HG03432 (cell line): ENCODE measurements around the gene UBA1.
"Not testable (repeated sequence)": the region's sequence is repeated elsewhere in the genome, so short reads cannot be mapped to it uniquely, and the experiment has no call there.

Source experiments
- ATAC-seq: cut with Tn5 transposase; IDR thresholded peaks from one replicate; pipeline ENCODE4 v1.9.1; 2021; ENCODE audit warnings: mild to moderate bottlenecking, moderate library complexity; ENCODE audit not compliant: unreplicated experiment

UBA1 gene

DNA sequence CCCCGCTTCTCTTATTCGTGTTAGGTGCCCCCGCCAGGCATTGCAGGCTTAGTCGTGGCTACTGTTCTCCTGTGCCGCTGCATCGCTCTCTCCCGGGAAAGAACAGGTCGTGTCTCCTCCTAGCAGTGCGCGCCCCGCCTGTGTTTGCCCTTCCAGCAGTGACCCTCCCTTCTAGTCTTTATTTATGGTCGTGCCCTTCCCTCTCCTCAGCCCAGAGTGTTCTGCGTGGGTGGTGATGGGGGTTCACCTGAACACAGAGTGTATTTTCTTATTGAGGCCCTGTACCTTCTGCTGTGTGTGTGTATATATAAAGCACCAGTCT lies 54.3 kb downstream of the UBA1 start:
- no peak for ATAC-seq

DNA sequence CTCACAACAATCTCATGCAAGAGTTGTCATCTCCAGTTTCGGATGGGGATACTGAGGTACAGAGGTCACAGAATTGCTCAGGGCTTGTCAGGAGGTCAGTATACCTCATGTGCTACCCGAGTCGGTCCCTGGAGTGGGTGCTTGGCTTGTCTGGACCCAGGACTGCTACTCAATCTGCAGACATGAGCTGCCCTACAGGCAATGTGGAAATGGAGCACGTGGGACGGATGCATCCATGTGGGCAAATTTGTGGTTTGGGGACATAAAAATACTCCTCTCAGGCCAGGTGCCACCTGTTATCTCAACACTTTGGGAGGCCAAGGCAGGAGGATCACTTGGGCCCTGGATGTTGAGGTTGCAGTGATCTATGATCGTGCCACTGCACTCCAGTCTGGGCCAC lies 54.9 kb downstream of the UBA1 start:
- no peak for ATAC-seq

DNA sequence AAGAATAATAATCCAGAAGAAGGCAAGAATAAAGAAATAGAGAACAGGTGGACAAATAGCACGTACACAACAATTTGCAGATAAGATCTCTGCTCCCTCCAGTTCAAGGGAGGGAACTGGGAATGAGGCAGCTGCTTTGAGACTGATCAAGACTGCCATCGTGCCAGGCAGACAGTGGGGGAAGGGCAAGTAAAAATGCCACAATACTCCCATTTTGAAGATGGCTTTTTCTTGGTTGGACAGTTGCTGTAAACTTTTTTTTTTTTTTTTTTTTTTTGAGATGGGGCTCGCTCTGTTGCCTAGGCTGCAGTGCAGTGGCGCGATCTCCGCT lies 56.4 kb downstream of the UBA1 start:
- no peak for ATAC-seq

DNA sequence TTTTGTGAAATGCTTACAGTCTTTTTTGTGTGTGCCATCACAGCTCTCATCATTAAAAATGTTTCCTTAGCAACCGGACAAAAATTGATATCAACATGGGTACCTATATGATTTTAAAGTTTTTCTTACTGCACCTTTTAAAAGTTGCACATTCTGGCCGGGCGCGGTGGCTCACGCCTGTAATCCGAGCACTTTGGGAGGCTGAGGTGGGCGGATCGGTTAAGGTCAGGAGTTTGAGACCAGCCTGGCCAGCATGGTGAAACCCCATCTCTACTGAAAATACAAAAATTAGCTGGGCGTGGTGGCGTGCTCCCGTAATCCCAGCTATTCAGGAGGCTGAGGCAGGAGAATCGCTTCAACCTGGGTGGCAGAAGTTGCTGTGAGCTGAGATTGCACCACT lies 64.0 kb downstream of the UBA1 start:
- not testable (repeated sequence) for ATAC-seq
